ENCODE measurements around the gene FOXP1. TPM values are rescaled to one million over a fixed set of nuclear protein-coding genes. Genes with fewer than 3 reads are reported as not detected.

Gene FOXP1
- total and polyA plus RNA-seq, 7 experiments from 2014 or later: 104 to 537 (median 444) TPM

DNA sequence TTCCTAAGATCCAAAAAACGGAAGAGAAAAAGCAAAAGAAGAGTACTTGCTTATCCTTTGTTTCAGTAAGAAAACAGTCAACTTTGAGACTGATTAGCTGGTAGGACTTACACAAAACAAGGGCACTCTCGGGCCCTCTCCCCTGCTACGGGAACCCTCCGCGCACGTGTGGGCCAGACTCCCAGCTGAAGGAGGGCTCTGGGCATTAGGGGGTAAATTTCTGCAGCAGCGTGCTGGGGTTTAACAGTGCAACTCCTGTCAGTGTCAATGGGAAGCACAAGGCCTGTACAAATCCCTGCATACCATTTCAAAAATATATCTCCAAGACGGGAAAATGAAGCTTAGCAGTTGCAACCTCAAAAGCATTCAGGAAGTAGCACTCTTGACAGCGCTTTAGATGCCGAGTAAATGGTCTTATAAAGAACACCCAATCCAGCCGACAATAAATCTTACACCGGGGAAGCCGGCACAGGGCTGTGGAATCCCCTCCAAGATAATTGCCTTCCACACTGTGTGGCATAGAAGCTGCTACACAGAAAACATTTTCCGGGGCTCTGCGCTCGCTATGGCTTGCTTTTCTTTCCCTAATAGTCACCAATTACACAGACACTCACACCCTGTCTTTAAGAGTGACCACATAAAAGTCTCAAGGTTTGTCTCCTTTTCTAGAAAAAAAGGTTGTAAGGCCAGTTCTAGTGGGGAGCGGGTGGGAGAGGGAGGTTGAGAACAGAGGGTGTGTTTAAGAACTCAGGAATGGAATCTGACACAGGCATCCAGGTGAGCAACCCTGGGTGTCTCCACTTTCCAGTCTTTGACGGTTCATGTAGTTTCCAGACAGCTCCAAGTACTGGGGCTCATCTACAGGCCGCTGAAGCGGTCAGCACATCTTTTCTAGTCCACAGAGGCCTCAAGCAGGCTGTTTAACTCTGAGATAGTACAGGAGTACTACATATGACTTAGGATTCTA, 512.7 kb downstream of the FOXP1 start:
- peaks cover 0 to 4% (median 0%) of the 10 kb centered on the region in 5 donors for H3K36me3 Mint-ChIP-seq
- H3K27me3 Mint-ChIP-seq: no peaks in the 10 kb centered on the region
- peaks cover 55 to 97% (median 94%) of the 10 kb centered on the region in 7 donors for H3K4me1 Mint-ChIP-seq
- H3K27ac Mint-ChIP-seq: peak overlapping the region in 8 of 9 donors; percentile 76 to 91 (median 84)
- ATAC-seq: no peak
- CTCF ChIA-PET: interaction anchor here (0.5 to 2.8 kb wide), 12 partner anchors 8 to 262 kb away, joined by 3 to 15 read pairs (median 4); no protein-coding TSS in a partner anchor
- H3K27ac ChIP-seq (ENCODE audit: low read depth, low read length): peak overlapping the region; percentile 34
- H3K27me3 ChIP-seq (ENCODE audit: control insufficient read depth in 2 of 2, insufficient read depth in 2 of 2, low read length in 2 of 2): no peaks in the 10 kb centered on the region
- H3K9me3 ChIP-seq (ENCODE audit: control insufficient read depth in 2 of 3, low read length in 3 of 3): no peaks in the 10 kb centered on the region
- intact Hi-C loops (cut with micrococcal nuclease): loop anchor here (1.0 to 5.0 kb wide), 5 partner anchors 63 to 520 kb away; no protein-coding TSS in a partner anchor
- POLR2A ChIA-PET: interaction anchor here (0.6 to 1.2 kb wide), 5 partner anchors 9 to 359 kb away, joined by 3 read pairs; no protein-coding TSS in a partner anchor
- no peak for DNase-seq
- H3K36me3 ChIP-seq (ENCODE audit: control insufficient read depth in 2 of 3, insufficient read depth in 3 of 3, low read length in 3 of 3): no peaks in the 10 kb centered on the region
- peaks cover 41 to 89% of the 10 kb centered on the region in 2 donors for H3K4me1 ChIP-seq (ENCODE audit: control insufficient read depth in 2 of 2, insufficient read depth in 2 of 2, low read length in 2 of 2)
- H3K4me3 Mint-ChIP-seq: peak overlapping the region in 8 of 10 donors; percentile 18 to 52 (median 41)
- no peak overlapping the region for H3K4me3 ChIP-seq (ENCODE audit: low read length)
- peaks cover 0 to 2% (median 0%) of the 10 kb centered on the region in 11 donors for H3K9me3 Mint-ChIP-seq

DNA sequence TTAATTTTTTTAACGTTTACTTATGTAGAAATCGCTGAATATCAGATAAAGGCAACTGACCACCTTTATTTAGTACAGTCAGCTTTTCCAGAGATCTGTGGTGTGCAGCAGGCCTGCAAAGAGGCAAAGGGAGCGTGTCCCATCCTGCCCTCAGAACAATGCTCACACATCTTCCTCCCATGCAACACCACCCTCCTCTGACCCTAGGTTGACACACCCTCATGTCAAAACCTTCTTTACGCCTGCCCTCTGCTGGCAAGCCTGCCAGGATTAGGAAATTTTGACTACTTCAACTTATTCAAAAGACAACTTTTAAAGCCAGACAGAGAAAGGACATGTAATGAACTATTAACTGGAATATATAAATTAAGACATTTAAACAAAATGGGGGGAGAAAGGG, 513.7 kb downstream of the FOXP1 start:
- peaks cover 0 to 4% (median 0%) of the 10 kb centered on the region in 3 experiments for H3K36me3 ChIP-seq (ENCODE audit: control insufficient read depth in 2 of 3, insufficient read depth in 3 of 3, low read length in 3 of 3)
- H3K27ac ChIP-seq (ENCODE audit: low read depth, low read length): peak overlapping the region; percentile 34
- no peak overlapping the region for H3K4me3 ChIP-seq (ENCODE audit: low read length)
- CTCF ChIA-PET: interaction anchor here (0.7 to 2.8 kb wide), 6 partner anchors 9 to 237 kb away, joined by 3 to 15 read pairs (median 3); no protein-coding TSS in a partner anchor
- peak overlapping the region in 8 of 9 donors; percentile 76 to 91 (median 84) for H3K27ac Mint-ChIP-seq
- peak overlapping the region in 7 of 10 donors; percentile 1 to 52 (median 37) for H3K4me3 Mint-ChIP-seq
- H3K36me3 Mint-ChIP-seq: peaks cover 0 to 4% (median 0%) of the 10 kb centered on the region in 5 donors
- H3K9me3 Mint-ChIP-seq: peaks cover 0 to 4% (median 0%) of the 10 kb centered on the region in 11 donors
- ATAC-seq (peak; percentile 60), DNase-seq (peak; percentile 26 to 72 (median 68))
- H3K27me3 Mint-ChIP-seq: no peaks in the 10 kb centered on the region
- no peaks in the 10 kb centered on the region for H3K9me3 ChIP-seq (ENCODE audit: control insufficient read depth in 2 of 3, low read length in 3 of 3)
- POLR2A ChIA-PET: interaction anchor here (0.6 to 2.1 kb wide), 6 partner anchors 8 to 1874 kb away, joined by 3 to 5 read pairs (median 3); no protein-coding TSS in a partner anchor
- H3K27me3 ChIP-seq (ENCODE audit: control insufficient read depth in 2 of 2, insufficient read depth in 2 of 2, low read length in 2 of 2): no peaks in the 10 kb centered on the region
- H3K4me1 ChIP-seq (ENCODE audit: control insufficient read depth in 2 of 2, insufficient read depth in 2 of 2, low read length in 2 of 2): peaks cover 44 to 81% of the 10 kb centered on the region in 2 donors
- intact Hi-C loops (cut with micrococcal nuclease): loop anchor here (1.0 to 10.0 kb wide), 9 partner anchors 62 to 1985 kb away; partner anchors contain the start of genes ARL6IP5 (in 1 of the 2) and UBA3 (in 1 of the 2)
- H3K4me1 Mint-ChIP-seq: peaks cover 55 to 90% (median 86%) of the 10 kb centered on the region in 7 donors

DNA sequence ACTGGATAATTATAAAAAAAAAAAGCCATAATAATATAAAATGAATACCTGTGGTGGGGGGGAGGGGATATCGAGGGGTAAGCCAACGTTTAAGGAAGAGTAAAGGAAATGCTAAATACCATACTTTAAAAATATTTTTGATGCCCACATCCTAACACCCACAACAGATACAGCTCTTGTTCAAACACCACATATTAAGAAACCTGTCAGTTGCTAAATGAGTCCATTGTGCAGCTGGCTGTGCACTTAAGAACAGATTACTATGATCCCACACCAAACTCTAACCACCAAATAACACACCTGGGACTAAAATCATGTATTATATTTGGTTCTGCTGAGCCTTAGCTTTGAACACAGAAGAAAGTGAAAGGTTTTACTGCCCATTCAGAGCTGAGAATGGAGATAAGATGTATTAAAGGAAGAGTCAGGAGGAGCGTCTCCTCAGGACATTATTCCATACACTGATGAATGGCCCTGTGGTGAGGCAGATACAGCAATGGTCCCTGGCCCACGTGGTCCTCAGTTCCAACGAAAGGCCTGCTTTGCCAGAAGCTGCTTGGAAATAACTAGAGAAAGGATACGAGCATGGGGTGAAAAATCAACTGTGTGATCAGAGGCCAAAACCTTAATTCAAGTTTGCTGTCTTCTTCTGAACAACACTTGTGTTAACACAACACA, 515.4 kb downstream of the FOXP1 start:
- Mint-ChIP-seq H3K4me1 (peaks cover 43 to 76% (median 73%) of the 10 kb centered on the region in 7 donors), H3K27me3 (no peaks in the 10 kb centered on the region), H3K36me3 (no peaks in the 10 kb centered on the region), H3K9me3 (peaks cover 0 to 4% (median 0%) of the 10 kb centered on the region in 11 donors), H3K4me3 (peak overlapping the region in 9 of 10 donors; percentile 24 to 91 (median 53)), H3K27ac (peak overlapping the region; percentile 11 to 96 (median 83))
- ChIA-PET POLR2A (interaction anchor here (0.6 to 2.1 kb wide), 7 partner anchors 13 to 360 kb away, joined by 3 to 7 read pairs (median 4); no protein-coding TSS in a partner anchor), CTCF (interaction anchor here (0.6 to 2.8 kb wide), 7 partner anchors 16 to 518 kb away, joined by 3 to 15 read pairs (median 4); no protein-coding TSS in a partner anchor)
- Histone ChIP-seq H3K27me3 (ENCODE audit: control insufficient read depth in 2 of 2, insufficient read depth in 2 of 2, low read length in 2 of 2) (no peaks in the 10 kb centered on the region), H3K27ac (ENCODE audit: low read depth, low read length) (peak overlapping the region; percentile 56), H3K9me3 (ENCODE audit: control insufficient read depth in 2 of 3, low read length in 3 of 3) (no peaks in the 10 kb centered on the region), H3K4me1 (ENCODE audit: control insufficient read depth in 2 of 2, insufficient read depth in 2 of 2, low read length in 2 of 2) (peaks cover 43 to 66% of the 10 kb centered on the region in 2 donors), H3K36me3 (ENCODE audit: control insufficient read depth in 2 of 3, insufficient read depth in 3 of 3, low read length in 3 of 3) (peaks cover 0 to 4% (median 0%) of the 10 kb centered on the region in 3 experiments), H3K4me3 (ENCODE audit: low read length) (no peak overlapping the region)
- DNase-seq (peak in 3 of 9 donors; percentile 28 to 43 (median 37)), ATAC-seq (no peak)
- intact Hi-C loops (cut with micrococcal nuclease): loop anchor here (1.0 to 10.0 kb wide), 5 partner anchors 9 to 1983 kb away; partner anchors contain the start of genes ARL6IP5 (in 1 of the 2) and UBA3 (in 1 of the 2)

DNA sequence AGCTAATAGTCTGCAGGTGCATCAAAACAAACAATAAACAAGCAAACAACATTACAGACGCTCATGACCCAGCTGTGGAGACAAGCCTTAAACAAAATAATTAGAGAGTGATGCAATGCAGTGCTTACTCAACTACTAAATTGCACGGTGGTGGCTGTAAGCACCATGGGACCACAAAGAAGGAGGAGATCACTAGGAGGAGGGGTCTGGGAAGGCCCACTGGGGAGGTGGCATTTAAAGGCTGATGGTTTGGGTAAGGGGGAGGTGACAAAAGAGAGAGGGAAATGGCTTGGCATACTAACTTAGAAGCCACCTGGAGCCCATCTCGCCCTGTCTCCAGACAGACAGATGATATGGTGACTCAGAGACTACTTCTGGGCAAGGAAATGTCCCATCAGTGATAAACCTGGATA, 516.7 kb downstream of the FOXP1 start:
- Mint-ChIP-seq H3K4me3 (peak overlapping the region in 9 of 10 donors; percentile 90 to 97 (median 95)), H3K27me3 (no peaks in the 10 kb centered on the region)
- POLR2A ChIA-PET: interaction anchor here (0.9 to 1.3 kb wide), 3 partner anchors 8 to 55 kb away, joined by 3 to 4 read pairs (median 3); no protein-coding TSS in a partner anchor

DNA sequence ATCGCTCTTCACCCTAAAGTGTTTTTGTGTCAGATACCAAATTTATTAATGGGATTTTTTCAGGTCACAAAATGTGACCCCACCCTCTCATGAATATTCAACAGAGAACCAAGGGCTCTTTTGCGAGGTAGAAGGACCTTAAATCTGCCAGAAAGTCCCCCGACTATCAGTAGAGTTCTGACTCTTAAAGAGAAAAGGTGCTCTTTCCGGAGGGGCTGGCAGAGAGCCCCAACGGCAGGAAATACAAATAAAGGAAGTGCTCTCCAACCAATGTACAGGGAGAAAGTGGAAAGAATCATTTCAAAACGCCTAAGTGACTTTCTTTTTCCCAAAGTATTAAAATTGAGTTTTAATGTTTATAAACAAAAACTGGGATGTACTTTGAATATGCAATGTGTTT, 517.2 kb downstream of the FOXP1 start:
- H3K4me3 ChIP-seq (ENCODE audit: low read length): peak overlapping the region; percentile 73

More for the DNA sequence above, 516.7 kb downstream of the FOXP1 start:
- CTCF ChIA-PET: interaction anchor here (0.7 kb wide), 1 partner anchor 629 kb away, joined by 4 read pairs; no protein-coding TSS in a partner anchor
- Mint-ChIP-seq H3K36me3 (no peaks in the 10 kb centered on the region), H3K4me1 (peaks cover 43 to 69% (median 67%) of the 10 kb centered on the region in 7 donors), H3K9me3 (peaks cover 0 to 4% (median 0%) of the 10 kb centered on the region in 11 donors), H3K27ac (peak overlapping the region in 7 of 9 donors; percentile 96 to 99 (median 98))
- Histone ChIP-seq H3K4me1 (ENCODE audit: control insufficient read depth in 2 of 2, insufficient read depth in 2 of 2, low read length in 2 of 2) (peaks cover 51 to 59% of the 10 kb centered on the region in 2 donors), H3K4me3 (ENCODE audit: low read length) (peak overlapping the region; percentile 73), H3K36me3 (ENCODE audit: control insufficient read depth in 2 of 3, insufficient read depth in 3 of 3, low read length in 3 of 3) (peaks cover 0 to 4% (median 0%) of the 10 kb centered on the region in 3 experiments), H3K27me3 (ENCODE audit: control insufficient read depth in 2 of 2, insufficient read depth in 2 of 2, low read length in 2 of 2) (no peaks in the 10 kb centered on the region), H3K27ac (ENCODE audit: low read depth, low read length) (peak overlapping the region; percentile 92), H3K9me3 (ENCODE audit: control insufficient read depth in 2 of 3, low read length in 3 of 3) (no peaks in the 10 kb centered on the region)
- intact Hi-C loops (cut with micrococcal nuclease): loop anchor here in 1 of 2 donors (1.0 to 10.0 kb wide), 5 partner anchors 159 to 1982 kb away; partner anchors contain the start of genes ARL6IP5 and UBA3
- ATAC-seq (peak; percentile 9), DNase-seq (peak in 3 of 9 donors; percentile 36 to 75 (median 39))

More for the DNA sequence above, 517.2 kb downstream of the FOXP1 start:
- ChIA-PET CTCF (interaction anchor here (0.7 kb wide), 1 partner anchor 630 kb away, joined by 4 read pairs; no protein-coding TSS in a partner anchor), POLR2A (interaction anchor here (0.9 to 1.3 kb wide), 3 partner anchors 8 to 55 kb away, joined by 3 to 4 read pairs (median 3); no protein-coding TSS in a partner anchor)
- H3K4me1 ChIP-seq (ENCODE audit: control insufficient read depth in 2 of 2, insufficient read depth in 2 of 2, low read length in 2 of 2): peaks cover 56 to 59% of the 10 kb centered on the region in 2 donors
- peaks cover 0 to 4% (median 0%) of the 10 kb centered on the region in 3 experiments for H3K36me3 ChIP-seq (ENCODE audit: control insufficient read depth in 2 of 3, insufficient read depth in 3 of 3, low read length in 3 of 3)
- no peaks in the 10 kb centered on the region for H3K27me3 ChIP-seq (ENCODE audit: control insufficient read depth in 2 of 2, insufficient read depth in 2 of 2, low read length in 2 of 2)
- Mint-ChIP-seq H3K36me3 (no peaks in the 10 kb centered on the region), H3K27me3 (no peaks in the 10 kb centered on the region), H3K27ac (peak overlapping the region in 7 of 9 donors; percentile 96 to 99 (median 98)), H3K4me1 (peaks cover 47 to 69% (median 67%) of the 10 kb centered on the region in 7 donors), H3K4me3 (peak overlapping the region in 9 of 10 donors; percentile 90 to 97 (median 95)), H3K9me3 (peaks cover 0 to 4% (median 0%) of the 10 kb centered on the region in 11 donors)
- DNase-seq (peak in 7 of 9 donors; percentile 34 to 68 (median 41)), ATAC-seq (peak; percentile 23)
- no peaks in the 10 kb centered on the region for H3K9me3 ChIP-seq (ENCODE audit: control insufficient read depth in 2 of 3, low read length in 3 of 3)
- H3K27ac ChIP-seq (ENCODE audit: low read depth, low read length): peak overlapping the region; percentile 92
- intact Hi-C loops (cut with micrococcal nuclease): loop anchor here in 1 of 2 donors (1.0 to 10.0 kb wide), 5 partner anchors 160 to 1982 kb away; partner anchors contain the start of genes ARL6IP5 and UBA3

Measured in naive thymus-derived CD4-positive, alpha-beta T cell (primary cell).